Body of pancreas (tissue), 4 donors: Measurements from ENCODE around the gene CFAP61. TPM values are rescaled to one million over a fixed set of nuclear protein-coding genes. Genes with fewer than 3 reads are reported as not detected.

Experiments used
- ATAC-seq: fragments of 150-250 bp; one replicate; pipeline ENCODE4 v1.9.1; 2016
- DNase-seq, 4 donors: peaks; one replicate each; pipeline ENCODE4 v3.0.0-alpha.2; 2019
- H3K27ac ChIP-seq, 4 donors: fragments of 200-600 bp; sonication (generic); 1 replicate in 3 of 4; 2 replicates in 1 of 4; pipeline versions ENCODE4 v1.5.1 to v1.6.1; 2016 to 2019; ENCODE audit warnings: mild to moderate bottlenecking in 1 of 4, mixed read lengths in 1 of 4, moderate library complexity in 1 of 4
- H3K27me3 ChIP-seq, 2 donors: fragments of 200-600 bp; sonication (generic); one replicate each; pipeline ENCODE4 v1.6.0; 2016; ENCODE audit warnings: mild to moderate bottlenecking in 1 of 2
- H3K36me3 ChIP-seq, 2 donors: fragments of 200-600 bp; sonication (generic); replicated peaks in 1 of 2; 2 replicates each; pipeline ENCODE4 v1.5.1; 2016; ENCODE audit warnings: low read depth in 2 of 2; ENCODE audit not compliant: insufficient read depth in 1 of 2
- H3K4me1 ChIP-seq: fragments of 200-600 bp; sonication (generic); one replicate; pipeline ENCODE4 v1.6.0; 2016
- H3K4me3 ChIP-seq, 2 donors: fragments of 200-600 bp; sonication (generic); 1 replicate in 1 of 2; 2 replicates in 1 of 2; pipeline ENCODE4 v1.5.1; 2016 to 2019
- H3K9me3 ChIP-seq, 3 donors: fragments of 200-600 bp; sonication (generic); 1 replicate in 2 of 3; 2 replicates in 1 of 3; pipeline ENCODE4 v1.5.1; 2016
- POLR2A ChIP-seq, 3 donors: fragments of 450-650 bp; IDR thresholded peaks; one replicate each; pipeline ENCODE4 v1.6.1; 2016; ENCODE audit warnings: antibody characterized with exemption in 3 of 3, mild to moderate bottlenecking in 2 of 3
- WGBS, 2 donors: methylation state at CpG; one replicate each; pipeline ENCODE4 v1.1.5; 2017; 5-methylcytosine and 5-hydroxymethylcytosine counted together
- intact Hi-C: fragments of 100-400 bp; cut with DNase I; formaldehyde crosslinking; loops from one replicate; pipeline ENCODE4 v1.15.1; 2023
- total RNA-seq, 2 donors: library from RNA; depleted of rRNA; stranded (reverse); fragments of >200 nt; gene quantifications; one replicate each; pipeline ENCODE4 v1.1.0, GENCODE V29; 2016
- TF ChIP-seq, protein P1 (sequence below), 7 experiments: fragments of 450-650 bp in 4 of 7; fragments of 200-600 bp in 3 of 7; sonication (generic) in 3 of 7; IDR thresholded peaks; one replicate each; pipeline ENCODE4 v1.5.1; 2016 to 2019; ENCODE audit warnings: antibody characterized with exemption in 7 of 7

The CFAP61 gene
- total RNA-seq, 2 donors from 2014 or later: 0.52 TPM; not detected in 1

DNA sequence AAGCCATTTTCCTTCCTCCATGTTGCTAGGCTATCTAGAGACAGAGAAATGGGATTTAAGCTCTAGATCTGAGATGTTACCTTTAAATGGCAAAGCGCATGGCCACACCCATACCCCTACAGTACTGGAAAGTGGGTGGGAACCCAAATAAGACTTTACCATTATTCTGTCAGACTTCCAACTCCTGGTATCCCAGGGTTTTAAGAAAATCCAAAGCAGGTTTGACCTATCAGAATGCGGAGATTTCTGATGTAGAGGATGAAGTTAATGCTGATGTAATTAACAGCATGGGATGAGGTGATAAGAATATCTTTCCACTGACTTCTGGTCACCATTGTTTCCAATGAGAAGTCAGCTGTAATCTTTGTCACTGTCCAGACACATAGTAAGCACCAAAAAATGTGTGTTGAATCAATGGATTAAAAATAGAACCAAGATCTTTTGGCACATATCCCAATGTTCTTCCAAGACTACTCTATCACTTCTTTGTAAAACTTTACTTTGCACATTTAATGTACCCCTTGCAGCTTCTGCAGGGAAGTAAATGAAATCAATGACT, 174.8 kb downstream of the CFAP61 start:
- Histone ChIP-seq H3K27me3 (no peaks in the 10 kb centered on the region), H3K4me3 (no peak overlapping the region), H3K9me3 (no peaks in the 10 kb centered on the region), H3K4me1 (no peaks in the 10 kb centered on the region), H3K36me3 (no peaks in the 10 kb centered on the region), H3K27ac (no peak overlapping the region)
- 94 to 97% methylated on average over 2 of the region's 2 CpGs for WGBS, 2 donors
- no peak for ATAC-seq
- TF ChIP-seq POLR2A (IDR thresholded peaks at IDR 0.05): no peak
- TF ChIP-seq, protein P1, sequence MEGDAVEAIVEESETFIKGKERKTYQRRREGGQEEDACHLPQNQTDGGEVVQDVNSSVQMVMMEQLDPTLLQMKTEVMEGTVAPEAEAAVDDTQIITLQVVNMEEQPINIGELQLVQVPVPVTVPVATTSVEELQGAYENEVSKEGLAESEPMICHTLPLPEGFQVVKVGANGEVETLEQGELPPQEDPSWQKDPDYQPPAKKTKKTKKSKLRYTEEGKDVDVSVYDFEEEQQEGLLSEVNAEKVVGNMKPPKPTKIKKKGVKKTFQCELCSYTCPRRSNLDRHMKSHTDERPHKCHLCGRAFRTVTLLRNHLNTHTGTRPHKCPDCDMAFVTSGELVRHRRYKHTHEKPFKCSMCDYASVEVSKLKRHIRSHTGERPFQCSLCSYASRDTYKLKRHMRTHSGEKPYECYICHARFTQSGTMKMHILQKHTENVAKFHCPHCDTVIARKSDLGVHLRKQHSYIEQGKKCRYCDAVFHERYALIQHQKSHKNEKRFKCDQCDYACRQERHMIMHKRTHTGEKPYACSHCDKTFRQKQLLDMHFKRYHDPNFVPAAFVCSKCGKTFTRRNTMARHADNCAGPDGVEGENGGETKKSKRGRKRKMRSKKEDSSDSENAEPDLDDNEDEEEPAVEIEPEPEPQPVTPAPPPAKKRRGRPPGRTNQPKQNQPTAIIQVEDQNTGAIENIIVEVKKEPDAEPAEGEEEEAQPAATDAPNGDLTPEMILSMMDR (IDR thresholded peaks at IDR 0.05): no peak
- DNase-seq: no peak
- intact Hi-C loops: no loop called here

DNA sequence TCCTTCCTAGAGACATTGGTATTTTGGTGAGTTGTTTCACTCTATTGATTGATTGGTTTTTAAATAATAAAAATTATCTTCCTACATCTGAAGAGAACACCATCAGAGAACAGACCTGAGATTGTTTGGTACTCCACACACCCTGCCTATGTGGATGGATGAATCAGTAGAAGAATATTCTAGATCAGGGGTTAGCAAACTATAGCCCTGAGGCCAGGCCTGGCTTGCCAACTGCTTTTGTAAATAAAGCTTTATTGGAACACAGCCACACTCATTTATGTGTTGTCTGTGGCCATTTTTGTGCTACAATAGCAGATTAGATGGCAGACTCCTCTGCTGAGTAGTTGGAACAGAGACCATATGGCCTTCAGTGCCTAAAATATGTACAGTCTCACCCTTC, 176.0 kb downstream of the CFAP61 start:
- intact Hi-C loops: no loop called here
- DNase-seq (no peak), ATAC-seq (no peak)
- Histone ChIP-seq H3K4me1 (no peaks in the 10 kb centered on the region), H3K27me3 (no peaks in the 10 kb centered on the region), H3K27ac (no peak overlapping the region), H3K36me3 (no peaks in the 10 kb centered on the region), H3K9me3 (no peaks in the 10 kb centered on the region), H3K4me3 (no peak overlapping the region)
- TF ChIP-seq, protein P1 (IDR thresholded peaks at IDR 0.05): no peak
- TF ChIP-seq POLR2A (IDR thresholded peaks at IDR 0.05): no peak

DNA sequence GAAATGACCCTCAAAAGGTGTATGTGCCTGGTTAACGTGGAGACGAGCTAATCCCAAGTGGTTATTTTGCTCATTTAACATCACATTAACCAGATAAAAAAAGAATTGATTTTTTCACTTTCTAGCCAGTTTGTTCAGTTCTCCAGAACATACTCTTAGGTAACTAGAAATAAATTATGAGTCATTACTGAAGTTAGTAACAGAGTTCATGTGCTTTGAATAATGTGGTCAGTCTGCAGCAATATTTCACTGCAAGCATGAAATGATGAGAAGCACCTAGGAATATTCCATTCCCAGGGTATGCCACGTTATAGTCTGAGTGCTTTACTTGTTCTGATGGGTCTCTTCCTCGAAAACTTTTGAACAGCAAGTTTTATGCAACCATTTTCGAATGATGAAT, 177.3 kb downstream of the CFAP61 start:
- Histone ChIP-seq H3K36me3 (no peaks in the 10 kb centered on the region), H3K9me3 (no peaks in the 10 kb centered on the region), H3K4me1 (no peaks in the 10 kb centered on the region), H3K4me3 (no peak overlapping the region), H3K27ac (no peak overlapping the region), H3K27me3 (no peaks in the 10 kb centered on the region)
- TF ChIP-seq POLR2A (IDR thresholded peaks at IDR 0.05): no peak
- TF ChIP-seq, protein P1 (IDR thresholded peaks at IDR 0.05): no peak
- no peak for ATAC-seq
- intact Hi-C loops: no loop called here
- no peak for DNase-seq
- WGBS, 2 donors: 53 to 56% methylated on average over 5 of the region's 5 CpGs

DNA sequence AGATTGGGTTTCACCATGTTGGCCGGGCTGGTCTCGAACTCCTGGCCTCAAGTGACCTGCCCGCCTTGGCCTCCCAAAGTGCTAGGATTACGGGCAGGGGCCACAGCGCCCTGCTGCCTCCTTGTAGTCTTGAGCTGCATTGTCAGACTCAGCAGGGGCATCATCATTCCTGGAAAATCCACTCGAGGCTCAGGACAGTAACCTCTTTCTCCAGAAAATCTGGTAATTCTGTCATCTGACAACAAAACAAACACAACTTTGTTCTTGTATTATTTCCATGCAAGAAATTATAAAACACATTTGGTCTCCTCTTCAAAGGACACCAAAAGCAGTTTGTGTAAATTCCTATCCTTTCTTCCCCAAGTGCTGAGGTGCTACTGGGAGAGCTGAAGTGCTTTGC, 178.4 kb downstream of the CFAP61 start:
- Histone ChIP-seq H3K27me3 (no peaks in the 10 kb centered on the region), H3K4me3 (no peak overlapping the region), H3K36me3 (no peaks in the 10 kb centered on the region), H3K9me3 (no peaks in the 10 kb centered on the region), H3K27ac (no peak overlapping the region), H3K4me1 (no peaks in the 10 kb centered on the region)
- TF ChIP-seq POLR2A (IDR thresholded peaks at IDR 0.05): no peak
- TF ChIP-seq, protein P1 (IDR thresholded peaks at IDR 0.05): no peak
- intact Hi-C loops: loop anchor here (10.0 kb wide), 2 partner anchors 146 to 546 kb away; no protein-coding TSS in a partner anchor
- WGBS, 2 donors: 81 to 88% methylated on average over 6 of the region's 6 CpGs
- no peak for ATAC-seq
- no peak for DNase-seq
